HG03064 (cell line): ENCODE results near the gene ATF4.
"Not testable (repeated sequence)": the region's sequence is repeated elsewhere in the genome, so short reads cannot be mapped to it uniquely, and the experiment has no call there.

ENCODE experiments used
- ATAC-seq: cut with Tn5 transposase; IDR thresholded peaks from one replicate; pipeline ENCODE4 v1.9.1; 2021; ENCODE audit warnings: low read depth; ENCODE audit not compliant: unreplicated experiment

Gene ATF4

GRCh38 chr22:39489094-39490068 is 31.0 kb upstream of the ATF4 start:
- no peak for ATAC-seq

- peak; percentile 55 for ATAC-seq
Observed at GRCh38 chr22:39490135-39490798, 30.1 kb upstream of the ATF4 start.

GRCh38 chr22:39490966-39491680 is 29.2 kb upstream of the ATF4 start:
- ATAC-seq, result no peak

GRCh38 chr22:39491696-39492095 is 28.7 kb upstream of the ATF4 start:
- ATAC-seq, result no peak

GRCh38 chr22:39492186-39492585 is 28.2 kb upstream of the ATF4 start:
- ATAC-seq, result no peak

- ATAC-seq, result no peak
Observed at GRCh38 chr22:39493759-39494158, 26.6 kb upstream of the ATF4 start.

GRCh38 chr22:39494471-39495120 is 25.8 kb upstream of the ATF4 start:
- no peak for ATAC-seq

- ATAC-seq, result no peak
Observed at GRCh38 chr22:39496131-39496838, 24.1 kb upstream of the ATF4 start.

- ATAC-seq, result no peak
Observed at GRCh38 chr22:39497429-39497828, 22.9 kb upstream of the ATF4 start.

GRCh38 chr22:39498368-39498767 is 22.0 kb upstream of the ATF4 start:
- ATAC-seq, result no peak

GRCh38 chr22:39498802-39499201 is 21.6 kb upstream of the ATF4 start:
- no peak for ATAC-seq

- no peak for ATAC-seq
Observed at GRCh38 chr22:39500101-39500500, 20.3 kb upstream of the ATF4 start.

GRCh38 chr22:39501644-39502108 is 18.7 kb upstream of the ATF4 start:
- ATAC-seq, result no peak

- peak; percentile 77 for ATAC-seq
Observed at GRCh38 chr22:39502109-39502788, 18.1 kb upstream of the ATF4 start, which contains the start of gene MIEF1. Gene MIEF1 (plus strand): TSS chr22:39502290. CDS start chr22:39511295, 9,005 bp downstream.

GRCh38 chr22:39502789-39503409 is 17.5 kb upstream of the ATF4 start:
- no peak for ATAC-seq

GRCh38 chr22:39503630-39504029 is 16.7 kb upstream of the ATF4 start:
- ATAC-seq, result no peak

GRCh38 chr22:39504071-39504470 is 16.3 kb upstream of the ATF4 start:
- no peak for ATAC-seq

GRCh38 chr22:39507021-39507420 is 13.3 kb upstream of the ATF4 start:
- not testable (repeated sequence) for ATAC-seq

- ATAC-seq, result no peak
Observed at GRCh38 chr22:39508393-39508792, 12.0 kb upstream of the ATF4 start.
